WI38 (cell line): ENCODE results near the gene CDHR3.

Source experiments
- H3K4me3 ChIP-seq: 2 replicates; pipeline ENCODE4 v1.5.1; 2011; ENCODE audit warnings: low read depth, mild to moderate bottlenecking, control low read depth, low read length
- TF ChIP-seq, protein P1 (sequence below): IDR thresholded peaks from 2 replicates; pipeline ENCODE4 v1.5.1; 2012; ENCODE audit warnings: low read depth, mild to moderate bottlenecking, control low read depth, low read length

CDHR3 gene

DNA sequence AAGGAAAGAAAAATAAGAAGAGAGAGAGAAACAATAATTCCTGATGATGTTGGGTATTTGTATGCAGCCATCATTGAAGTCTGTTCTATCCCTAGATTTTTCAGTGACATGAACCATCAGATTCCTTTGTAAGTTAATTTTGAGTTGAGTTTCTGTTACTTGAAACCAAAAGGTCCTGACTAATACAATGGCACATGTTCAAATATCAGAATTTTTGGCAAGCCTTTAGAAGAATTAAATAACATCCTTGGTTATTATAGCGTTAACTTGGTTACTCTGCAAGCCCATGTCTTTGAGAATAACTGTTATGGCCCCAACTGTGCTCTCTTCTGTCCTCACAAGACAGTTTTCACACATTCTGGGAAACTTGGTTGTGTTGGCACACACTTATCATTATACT lies 82.5 kb downstream of the CDHR3 start:
- H3K4me3 ChIP-seq, result no peak overlapping the region
- TF ChIP-seq, protein P1, sequence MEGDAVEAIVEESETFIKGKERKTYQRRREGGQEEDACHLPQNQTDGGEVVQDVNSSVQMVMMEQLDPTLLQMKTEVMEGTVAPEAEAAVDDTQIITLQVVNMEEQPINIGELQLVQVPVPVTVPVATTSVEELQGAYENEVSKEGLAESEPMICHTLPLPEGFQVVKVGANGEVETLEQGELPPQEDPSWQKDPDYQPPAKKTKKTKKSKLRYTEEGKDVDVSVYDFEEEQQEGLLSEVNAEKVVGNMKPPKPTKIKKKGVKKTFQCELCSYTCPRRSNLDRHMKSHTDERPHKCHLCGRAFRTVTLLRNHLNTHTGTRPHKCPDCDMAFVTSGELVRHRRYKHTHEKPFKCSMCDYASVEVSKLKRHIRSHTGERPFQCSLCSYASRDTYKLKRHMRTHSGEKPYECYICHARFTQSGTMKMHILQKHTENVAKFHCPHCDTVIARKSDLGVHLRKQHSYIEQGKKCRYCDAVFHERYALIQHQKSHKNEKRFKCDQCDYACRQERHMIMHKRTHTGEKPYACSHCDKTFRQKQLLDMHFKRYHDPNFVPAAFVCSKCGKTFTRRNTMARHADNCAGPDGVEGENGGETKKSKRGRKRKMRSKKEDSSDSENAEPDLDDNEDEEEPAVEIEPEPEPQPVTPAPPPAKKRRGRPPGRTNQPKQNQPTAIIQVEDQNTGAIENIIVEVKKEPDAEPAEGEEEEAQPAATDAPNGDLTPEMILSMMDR, result no peak

DNA sequence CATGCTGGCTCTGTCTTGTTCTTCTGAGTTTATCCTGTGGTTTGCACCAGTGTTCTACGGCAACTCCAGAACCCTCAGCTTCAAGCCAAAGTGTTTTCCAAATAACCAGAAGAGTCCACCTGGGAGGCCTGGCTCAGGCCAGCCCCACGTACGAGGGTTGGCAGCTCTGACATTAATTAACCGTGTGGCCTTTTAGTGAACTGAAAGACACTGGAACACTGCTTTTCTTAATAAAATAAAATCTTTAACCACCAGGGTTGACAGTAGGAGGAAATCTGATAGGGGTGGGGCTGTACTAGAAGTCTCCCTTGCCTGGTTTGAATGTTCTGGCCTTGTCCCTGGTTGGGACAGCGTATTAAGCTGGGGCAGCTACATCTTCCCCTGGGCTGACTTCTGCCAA lies 84.1 kb downstream of the CDHR3 start:
- TF ChIP-seq, protein P1, result no peak
- no peak overlapping the region for H3K4me3 ChIP-seq

DNA sequence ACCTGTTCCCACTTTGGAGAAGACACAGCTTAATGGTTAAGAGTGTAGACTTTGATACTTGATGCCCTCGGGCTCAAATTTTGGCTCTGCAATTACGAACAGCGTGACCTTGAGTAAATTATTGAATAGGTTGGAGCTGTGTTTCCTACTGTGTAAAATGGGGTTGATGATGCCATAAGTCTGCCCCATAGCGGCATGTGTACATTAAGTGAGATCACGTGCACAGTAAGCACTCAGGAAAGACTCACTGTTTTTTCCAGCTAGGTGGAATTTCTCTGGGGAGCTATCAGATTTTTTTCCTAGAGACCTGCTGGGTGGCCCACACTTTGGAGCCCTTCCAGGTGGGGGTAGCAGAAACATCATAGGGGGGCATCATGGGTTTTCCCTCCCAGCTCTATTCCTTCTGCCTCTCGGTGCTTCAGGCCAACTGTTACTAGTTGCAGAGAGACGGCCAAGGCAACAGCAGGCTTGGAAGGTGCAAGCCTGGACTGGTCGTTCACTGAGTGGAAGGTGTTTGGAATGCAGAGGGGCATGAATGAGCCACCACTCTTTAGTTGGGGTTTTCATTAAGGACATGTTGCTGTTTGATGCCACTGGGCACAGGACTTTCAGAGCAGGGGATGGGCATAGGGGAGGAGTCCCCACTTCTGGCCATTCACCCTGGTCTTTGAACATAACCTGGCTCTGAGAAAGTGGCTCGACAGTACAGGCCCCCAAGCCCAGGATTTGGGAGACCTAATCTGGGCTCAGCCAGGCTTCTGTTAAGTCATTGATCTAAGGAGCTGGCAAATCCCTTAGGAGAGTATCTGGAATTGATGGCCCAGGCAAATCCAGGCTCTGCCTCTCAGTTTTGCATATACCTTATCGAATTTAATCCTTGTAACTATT lies 85.0 kb downstream of the CDHR3 start:
- TF ChIP-seq, protein P1, result no peak
- no peak overlapping the region for H3K4me3 ChIP-seq

DNA sequence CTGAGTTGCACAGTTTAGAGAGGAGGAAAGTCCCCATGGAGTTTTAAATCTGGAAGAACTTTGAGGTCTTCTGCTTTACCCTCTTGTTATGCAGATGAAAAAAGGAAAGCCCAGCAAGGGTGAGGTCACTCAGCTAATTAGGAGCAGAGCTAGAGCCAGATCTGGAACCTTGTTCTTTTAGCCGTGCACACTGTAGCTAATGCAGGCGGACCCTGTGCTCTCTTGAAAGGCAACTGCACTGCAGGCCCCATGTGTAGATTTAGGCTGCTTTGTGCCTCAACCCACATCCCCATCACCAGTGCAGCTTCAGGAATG lies 85.6 kb downstream of the CDHR3 start:
- TF ChIP-seq, protein P1, result no peak
- H3K4me3 ChIP-seq, result no peak overlapping the region

DNA sequence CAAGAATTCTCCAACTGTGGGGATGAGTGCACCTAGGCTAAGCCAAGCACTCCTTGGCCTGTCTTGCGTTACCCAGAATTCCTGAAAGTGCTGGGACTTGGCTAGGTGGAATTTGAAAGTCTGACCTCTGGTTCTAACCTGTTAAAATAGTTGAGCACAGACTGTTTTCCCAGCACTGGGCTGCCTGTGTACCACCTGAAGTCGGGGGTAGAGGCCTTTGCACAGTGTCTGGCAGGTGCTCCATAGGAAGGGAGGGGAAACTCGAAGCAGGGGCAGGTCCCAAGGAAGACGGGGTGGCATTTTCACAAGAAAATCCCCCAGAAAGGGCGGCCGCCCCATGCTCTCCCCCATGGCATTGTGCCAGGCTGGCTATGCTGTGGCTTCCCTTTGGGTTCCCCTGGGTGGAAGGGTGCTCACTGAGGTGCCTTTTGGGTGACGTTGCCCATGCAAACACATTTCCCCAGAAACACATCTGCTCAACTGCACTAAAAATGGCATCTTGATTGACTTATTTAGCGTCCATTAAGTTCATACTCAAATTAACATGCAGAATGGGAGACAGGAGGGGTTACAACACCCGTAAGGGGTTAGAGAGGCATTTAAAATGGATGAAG lies 86.2 kb downstream of the CDHR3 start:
- H3K4me3 ChIP-seq, result no peak overlapping the region
- TF ChIP-seq, protein P1, result no peak

DNA sequence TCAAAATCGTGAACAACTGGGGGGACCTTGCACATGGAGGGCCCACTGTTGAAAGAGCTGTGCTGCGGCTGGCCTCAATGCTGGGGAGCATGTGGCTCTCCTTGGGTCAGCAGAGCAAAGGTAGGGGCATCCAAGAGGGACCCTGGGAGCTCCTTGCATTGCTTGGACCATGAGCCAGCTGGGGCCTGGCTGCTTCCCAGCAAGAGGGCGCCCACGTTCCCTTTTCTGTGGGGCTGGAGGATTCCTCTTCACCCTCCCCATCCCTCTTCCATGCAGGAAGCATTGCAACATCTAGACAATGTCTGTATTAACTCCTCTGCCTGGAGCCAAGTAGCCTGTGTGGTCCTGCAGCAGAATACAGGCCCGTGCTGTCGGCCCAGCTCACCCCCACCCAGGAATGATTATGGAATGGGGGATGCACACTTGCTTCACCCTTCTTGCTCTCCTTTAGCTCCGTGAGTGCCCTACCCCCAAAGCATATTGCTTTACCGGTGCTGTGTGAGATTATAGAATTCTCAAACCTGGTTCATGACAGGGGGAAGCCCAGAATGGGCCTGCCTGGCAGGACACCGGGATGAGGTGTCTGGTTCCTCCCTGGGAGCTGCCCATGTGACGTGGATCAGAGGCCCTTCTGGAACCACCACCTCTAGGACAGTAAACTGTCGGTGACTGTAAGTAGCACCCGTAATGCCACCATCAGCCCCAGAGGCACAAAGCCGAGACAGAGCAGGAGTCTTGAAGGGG lies 87.1 kb downstream of the CDHR3 start:
- H3K4me3 ChIP-seq, result no peak overlapping the region
- TF ChIP-seq, protein P1, result no peak; the same call in 1 of the 2 replicates

DNA sequence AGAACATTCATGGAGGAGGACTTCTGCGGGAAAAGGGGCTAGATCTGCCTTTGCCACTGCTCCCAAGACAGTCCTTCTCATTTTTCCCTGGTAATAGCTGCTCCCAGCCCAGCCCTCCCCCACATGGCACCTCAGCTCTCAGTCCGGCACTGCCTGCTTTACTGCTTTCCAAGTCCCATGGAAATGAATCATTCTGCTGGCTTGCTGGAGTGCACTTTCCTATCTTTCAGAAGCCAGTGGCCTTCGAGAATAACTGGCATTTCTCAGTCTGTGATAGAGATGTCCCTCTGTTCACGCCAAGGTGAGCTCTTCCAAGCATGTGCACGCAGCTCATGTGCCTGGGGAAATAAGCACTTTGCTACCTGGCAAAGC lies 87.7 kb downstream of the CDHR3 start:
- H3K4me3 ChIP-seq, result no peak overlapping the region
- TF ChIP-seq, protein P1, result no peak
